ENCODE results near the gene IGSF3.

The IGSF3 gene

GRCh38 chr1:116546354-116546977 lies 121.1 kb downstream of the IGSF3 start:
- no peak for DNase-seq

GRCh38 chr1:116545359-116545705 lies 122.2 kb downstream of the IGSF3 start:
- DNase-seq = no peak

GRCh38 chr1:116544588-116545358 lies 122.8 kb downstream of the IGSF3 start:
- DNase-seq = peak; percentile 36

- peak; percentile 75 for DNase-seq
Measured at GRCh38 chr1:116540088-116540487, 127.4 kb downstream of the IGSF3 start.

GRCh38 chr1:116538544-116538943 lies 129.0 kb downstream of the IGSF3 start:
- peak; percentile 33 for DNase-seq

- DNase-seq = peak; percentile 43
Measured at GRCh38 chr1:116537898-116538297, 129.6 kb downstream of the IGSF3 start.

- DNase-seq = peak; percentile 89
Measured at GRCh38 chr1:116537040-116537831, 130.3 kb downstream of the IGSF3 start.

- no peak for DNase-seq
Measured at GRCh38 chr1:116534014-116534739, 133.4 kb downstream of the IGSF3 start.

- no peak for DNase-seq
Measured at GRCh38 chr1:116533429-116533820, 134.1 kb downstream of the IGSF3 start.

- DNase-seq = peak; percentile 81
Measured at GRCh38 chr1:116532671-116533428, 134.7 kb downstream of the IGSF3 start.

- DNase-seq = no peak
Measured at GRCh38 chr1:116531917-116532316, 135.6 kb downstream of the IGSF3 start.

GRCh38 chr1:116529681-116530080 lies 137.9 kb downstream of the IGSF3 start:
- DNase-seq = no peak

- DNase-seq = no peak
Measured at GRCh38 chr1:116529199-116529631, 138.3 kb downstream of the IGSF3 start.

GRCh38 chr1:116528329-116529083 lies 139.0 kb downstream of the IGSF3 start:
- DNase-seq = no peak

GRCh38 chr1:116525440-116525839 lies 142.1 kb downstream of the IGSF3 start:
- DNase-seq = no peak

Data from inflammatory macrophage treated with lipopolysaccharide for 4 hours (primary cell).